KOPT-K1 (cell line): ENCODE results near the gene COMTD1.

ENCODE experiments used
- H3K27ac ChIP-seq: fragments of 200-600 bp; sonication (generic); 2 replicates; pipeline ENCODE4 v1.5.1; 2016; ENCODE audit warnings: antibody characterized with exemption, mild to moderate bottlenecking, low read depth, low read length; ENCODE audit not compliant: poor library complexity, severe bottlenecking
- H3K36me3 ChIP-seq: fragments of 200-600 bp; sonication (generic); 2 replicates; pipeline ENCODE4 v1.5.1; 2017; ENCODE audit warnings: antibody characterized with exemption, mild to moderate bottlenecking, low read length, moderate library complexity; ENCODE audit not compliant: insufficient read depth
- H3K9me3 ChIP-seq: fragments of 200-600 bp; sonication (generic); 2 replicates; pipeline ENCODE4 v1.5.1; 2017; ENCODE audit warnings: antibody characterized with exemption, low read length, mild to moderate bottlenecking; ENCODE audit not compliant: insufficient read depth, poor library complexity, severe bottlenecking

The COMTD1 gene

GRCh38 chr10:75254739-75255138, 19.0 kb upstream of the COMTD1 start:
- no peaks in the 10 kb centered on the region for H3K36me3 ChIP-seq
- H3K9me3 ChIP-seq: peaks cover 32% of the 10 kb centered on the region
- no peak overlapping the region for H3K27ac ChIP-seq

DNA sequence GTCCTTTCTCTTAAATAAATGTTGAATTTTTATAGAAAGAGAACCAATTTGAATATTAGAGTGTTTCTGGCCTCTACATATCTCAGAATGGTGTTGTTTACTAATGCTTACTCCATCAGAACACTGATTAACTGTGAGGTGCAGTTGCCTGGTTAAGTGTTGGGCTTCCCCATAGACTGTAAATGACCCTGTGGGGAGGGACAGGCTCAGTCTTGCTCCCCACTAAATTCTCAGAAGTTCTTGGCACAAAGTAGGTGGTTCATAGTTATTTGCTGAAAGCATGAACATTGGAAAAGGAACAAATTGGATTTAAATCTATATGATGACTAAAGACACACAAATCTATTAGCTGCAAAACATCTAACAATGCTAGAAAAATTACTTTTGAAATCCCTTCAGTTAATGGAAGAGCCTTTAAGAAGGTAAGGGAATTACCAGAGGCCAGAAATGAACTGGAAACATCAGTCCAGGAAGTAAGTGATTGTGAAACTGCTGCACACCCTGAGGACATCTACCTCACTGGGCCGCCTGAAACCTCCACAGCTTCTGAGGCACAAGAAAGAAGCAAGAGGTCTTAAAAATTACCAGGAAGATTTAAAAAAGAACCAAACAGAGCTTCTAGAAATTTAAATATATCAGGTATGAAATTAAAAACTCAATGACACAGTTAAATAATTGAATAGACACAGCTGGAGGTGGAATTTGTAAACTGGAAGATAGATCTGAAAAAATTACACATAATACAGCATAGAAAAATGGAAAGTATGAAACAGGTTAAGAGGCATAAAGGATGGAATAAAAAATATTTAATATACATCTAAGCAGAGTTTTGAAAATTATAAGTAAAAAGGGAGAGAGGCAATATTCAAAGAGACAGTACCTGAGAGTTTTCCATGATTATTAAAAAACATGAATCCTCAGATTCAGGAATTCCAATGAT, 17.8 kb upstream of the COMTD1 start:
- Histone ChIP-seq H3K36me3 (no peaks in the 10 kb centered on the region), H3K27ac (no peak overlapping the region), H3K9me3 (peaks cover 32% of the 10 kb centered on the region)

DNA sequence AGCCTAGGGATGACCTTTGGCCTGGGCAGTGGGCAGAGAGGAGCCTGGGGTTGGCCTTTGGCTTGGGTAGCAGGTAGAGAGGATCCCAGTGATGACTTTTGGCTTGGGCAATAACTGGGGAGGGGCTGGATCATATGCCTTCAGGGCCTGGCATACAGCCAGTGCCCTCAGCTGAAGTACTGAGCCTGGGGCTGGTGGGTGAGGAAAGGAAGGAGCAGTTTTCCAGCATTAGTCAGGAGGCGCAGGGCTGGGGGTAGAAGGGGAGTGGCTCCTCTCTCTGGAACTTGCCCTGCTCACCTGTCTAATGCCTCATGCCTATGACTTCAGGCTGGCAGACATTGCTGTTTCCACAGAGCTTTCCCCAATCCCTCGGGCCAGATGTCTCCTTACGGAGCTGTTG, 15.2 kb upstream of the COMTD1 start:
- Histone ChIP-seq H3K36me3 (no peaks in the 10 kb centered on the region), H3K27ac (no peak overlapping the region), H3K9me3 (peaks cover 32% of the 10 kb centered on the region)

- peaks cover 8% of the 10 kb centered on the region for H3K9me3 ChIP-seq
- no peaks in the 10 kb centered on the region for H3K36me3 ChIP-seq
- no peak overlapping the region for H3K27ac ChIP-seq
Observed at GRCh38 chr10:75247797-75248196, 12.0 kb upstream of the COMTD1 start.

GRCh38 chr10:75246506-75246905, 10.7 kb upstream of the COMTD1 start:
- no peaks in the 10 kb centered on the region for H3K36me3 ChIP-seq
- no peak overlapping the region for H3K27ac ChIP-seq
- H3K9me3 ChIP-seq: no peaks in the 10 kb centered on the region

GRCh38 chr10:75245354-75246250, 9.8 kb upstream of the COMTD1 start:
- H3K9me3 ChIP-seq: no peaks in the 10 kb centered on the region
- no peak overlapping the region for H3K27ac ChIP-seq
- no peaks in the 10 kb centered on the region for H3K36me3 ChIP-seq

GRCh38 chr10:75244487-75245353, 9.0 kb upstream of the COMTD1 start:
- H3K36me3 ChIP-seq: no peaks in the 10 kb centered on the region
- no peaks in the 10 kb centered on the region for H3K9me3 ChIP-seq
- no peak overlapping the region for H3K27ac ChIP-seq

DNA sequence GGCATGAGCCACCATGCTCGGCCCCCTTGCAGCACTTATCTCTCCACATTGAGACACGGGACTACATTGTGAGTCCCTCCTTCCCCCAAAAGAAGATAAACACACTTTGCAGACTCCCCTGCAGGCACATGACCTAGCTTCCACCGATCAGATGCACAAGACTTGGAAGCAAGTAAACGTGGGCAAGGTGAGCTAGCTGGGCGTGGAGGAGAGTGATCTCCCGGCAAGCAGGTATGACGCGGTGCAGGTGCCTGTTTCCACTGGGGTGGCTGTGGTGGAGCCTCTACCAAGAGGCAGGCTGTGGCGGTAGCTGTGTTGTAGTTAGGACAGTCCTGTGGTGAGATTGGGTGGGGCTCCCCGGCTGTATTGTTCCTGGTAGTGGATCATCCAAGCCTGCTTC, 7.7 kb upstream of the COMTD1 start:
- Histone ChIP-seq H3K36me3 (no peaks in the 10 kb centered on the region), H3K9me3 (no peaks in the 10 kb centered on the region), H3K27ac (no peak overlapping the region)

- no peak overlapping the region for H3K27ac ChIP-seq
- H3K9me3 ChIP-seq: no peaks in the 10 kb centered on the region
- no peaks in the 10 kb centered on the region for H3K36me3 ChIP-seq
Observed at GRCh38 chr10:75240329-75241076, 4.7 kb upstream of the COMTD1 start.

- Histone ChIP-seq H3K27ac (no peak overlapping the region), H3K36me3 (no peaks in the 10 kb centered on the region), H3K9me3 (no peaks in the 10 kb centered on the region)
Observed at GRCh38 chr10:75239096-75239790, 3.5 kb upstream of the COMTD1 start.

GRCh38 chr10:75238182-75239095, 2.7 kb upstream of the COMTD1 start:
- Histone ChIP-seq H3K9me3 (no peaks in the 10 kb centered on the region), H3K36me3 (peaks cover 4% of the 10 kb centered on the region; the same call in 1 of the 2 replicates), H3K27ac (no peak overlapping the region)

GRCh38 chr10:75236178-75236825, 545 bp upstream of the COMTD1 start:
- peak overlapping the region; percentile 50 for H3K27ac ChIP-seq
- H3K9me3 ChIP-seq: no peaks in the 10 kb centered on the region
- peaks cover 25% of the 10 kb centered on the region for H3K36me3 ChIP-seq
